Retinal pigment epithelial cell (primary cell): ENCODE data around the gene BOD1L1.

Source experiments
- DNase-seq: peaks from one replicate; pipeline ENCODE4 v3.0.0-alpha.2; 2010; ENCODE audit warnings: low read depth
- H3K4me3 ChIP-seq: 2 replicates; pipeline ENCODE4 v1.5.1; 2011; ENCODE audit warnings: mild to moderate bottlenecking, low read length, control low read depth, moderate library complexity
- TF ChIP-seq, protein P1 (sequence below): conservative IDR thresholded peaks from 2 replicates; pipeline ENCODE4 v1.5.1; 2011; ENCODE audit warnings: low read depth, low read length, control low read depth, inconsistent platforms

The BOD1L1 gene

DNA sequence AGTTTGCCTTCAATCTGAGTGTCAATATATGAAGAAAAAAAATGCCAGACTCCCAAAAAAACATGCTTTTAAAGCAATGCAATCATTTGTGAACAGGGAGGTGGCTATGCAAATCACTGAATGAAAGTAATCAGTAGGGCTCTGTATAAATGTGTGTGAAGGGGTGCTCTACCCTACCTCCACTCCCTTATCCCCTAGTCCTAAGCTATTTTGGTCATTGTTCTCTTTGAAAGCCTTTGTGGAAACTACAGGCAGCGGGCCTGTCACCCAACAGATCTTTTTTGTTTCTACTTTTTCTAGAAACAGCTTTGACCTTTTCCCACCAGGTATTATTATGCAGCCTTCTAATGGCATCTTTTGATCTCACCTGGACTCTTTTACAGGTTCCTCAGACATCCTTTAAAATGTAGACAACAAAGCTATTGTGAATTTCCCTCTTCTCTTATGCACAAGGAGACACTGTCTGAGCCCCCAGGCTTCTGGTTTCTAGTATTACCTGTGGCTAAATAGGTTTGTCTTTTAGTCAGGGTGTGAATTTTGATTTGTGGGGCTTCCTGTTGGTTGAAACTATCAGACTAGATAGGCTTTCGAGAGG lies 9.2 kb downstream of the BOD1L1 start:
- TF ChIP-seq, protein P1, sequence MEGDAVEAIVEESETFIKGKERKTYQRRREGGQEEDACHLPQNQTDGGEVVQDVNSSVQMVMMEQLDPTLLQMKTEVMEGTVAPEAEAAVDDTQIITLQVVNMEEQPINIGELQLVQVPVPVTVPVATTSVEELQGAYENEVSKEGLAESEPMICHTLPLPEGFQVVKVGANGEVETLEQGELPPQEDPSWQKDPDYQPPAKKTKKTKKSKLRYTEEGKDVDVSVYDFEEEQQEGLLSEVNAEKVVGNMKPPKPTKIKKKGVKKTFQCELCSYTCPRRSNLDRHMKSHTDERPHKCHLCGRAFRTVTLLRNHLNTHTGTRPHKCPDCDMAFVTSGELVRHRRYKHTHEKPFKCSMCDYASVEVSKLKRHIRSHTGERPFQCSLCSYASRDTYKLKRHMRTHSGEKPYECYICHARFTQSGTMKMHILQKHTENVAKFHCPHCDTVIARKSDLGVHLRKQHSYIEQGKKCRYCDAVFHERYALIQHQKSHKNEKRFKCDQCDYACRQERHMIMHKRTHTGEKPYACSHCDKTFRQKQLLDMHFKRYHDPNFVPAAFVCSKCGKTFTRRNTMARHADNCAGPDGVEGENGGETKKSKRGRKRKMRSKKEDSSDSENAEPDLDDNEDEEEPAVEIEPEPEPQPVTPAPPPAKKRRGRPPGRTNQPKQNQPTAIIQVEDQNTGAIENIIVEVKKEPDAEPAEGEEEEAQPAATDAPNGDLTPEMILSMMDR, result no peak
- no peak for DNase-seq
- H3K4me3 ChIP-seq, result no peak overlapping the region

GRCh38 chr4:13617801-13618200 lies 9.7 kb downstream of the BOD1L1 start:
- no peak overlapping the region for H3K4me3 ChIP-seq
- TF ChIP-seq, protein P1, result no peak
- DNase-seq, result no peak

DNA sequence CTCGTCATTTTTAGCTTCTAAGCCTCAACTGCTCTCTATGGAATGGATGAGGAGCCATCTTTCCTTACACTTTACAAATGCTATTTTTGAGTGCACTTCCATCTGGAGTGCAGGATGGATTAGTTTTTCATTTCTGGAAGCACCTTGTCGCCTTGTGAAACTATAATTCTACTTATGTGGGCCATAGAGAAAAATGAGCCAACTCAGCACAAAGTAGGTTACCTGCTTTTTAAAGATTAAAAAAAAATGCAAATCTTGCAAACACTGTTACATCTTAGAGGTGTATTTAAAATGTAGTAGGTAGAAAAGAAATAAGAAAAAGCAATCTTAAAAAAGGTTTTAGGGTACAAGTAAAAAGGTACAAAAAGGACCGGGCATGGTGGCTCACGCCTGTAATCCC lies 10.9 kb downstream of the BOD1L1 start:
- no peak overlapping the region for H3K4me3 ChIP-seq
- TF ChIP-seq, protein P1, result no peak
- no peak for DNase-seq

DNA sequence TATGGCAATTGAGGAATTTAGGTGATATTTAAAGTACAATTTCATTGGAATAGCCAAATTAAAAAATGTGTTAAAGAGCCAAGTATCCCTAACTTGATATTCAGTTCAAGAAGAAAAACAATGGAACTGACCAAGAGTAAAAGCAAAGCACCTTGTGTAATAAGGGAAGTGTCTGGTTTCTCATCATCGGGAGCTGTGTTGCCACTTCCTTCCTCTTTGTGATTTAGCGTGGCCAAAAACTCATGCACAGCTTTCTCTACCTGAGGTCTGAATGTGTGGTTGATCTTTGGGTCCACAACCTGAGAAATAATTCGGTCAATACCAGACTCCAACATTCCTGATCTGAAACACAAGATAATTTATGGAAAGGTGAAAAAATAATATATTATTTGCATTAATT lies 12.4 kb downstream of the BOD1L1 start:
- no peak for DNase-seq
- TF ChIP-seq, protein P1, result no peak
- H3K4me3 ChIP-seq, result no peak overlapping the region

DNA sequence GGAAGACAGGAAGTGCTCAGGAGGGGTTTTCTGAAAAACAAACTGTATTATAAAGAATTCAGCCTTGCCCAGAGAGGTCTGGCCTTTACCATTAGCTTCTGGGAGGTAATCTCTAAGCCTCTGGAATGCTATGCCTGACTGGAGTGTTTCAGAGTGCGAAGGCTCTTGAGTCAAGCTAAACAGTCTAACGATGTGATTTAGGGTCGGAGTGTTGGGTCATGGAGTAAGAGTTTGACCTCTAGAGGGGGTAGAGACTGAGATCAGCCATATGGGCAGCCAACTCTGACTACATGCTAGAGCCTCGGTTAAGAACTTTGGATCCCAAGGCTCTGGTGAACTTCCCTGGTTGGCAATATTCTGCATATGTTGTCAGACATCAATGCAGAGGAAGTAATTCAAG lies 15.0 kb downstream of the BOD1L1 start:
- DNase-seq, result no peak
- H3K4me3 ChIP-seq, result no peak overlapping the region
- TF ChIP-seq, protein P1, result no peak

GRCh38 chr4:13611283-13611842 lies 16.2 kb downstream of the BOD1L1 start:
- DNase-seq, result no peak
- TF ChIP-seq, protein P1, result no peak
- H3K4me3 ChIP-seq, result no peak overlapping the region

DNA sequence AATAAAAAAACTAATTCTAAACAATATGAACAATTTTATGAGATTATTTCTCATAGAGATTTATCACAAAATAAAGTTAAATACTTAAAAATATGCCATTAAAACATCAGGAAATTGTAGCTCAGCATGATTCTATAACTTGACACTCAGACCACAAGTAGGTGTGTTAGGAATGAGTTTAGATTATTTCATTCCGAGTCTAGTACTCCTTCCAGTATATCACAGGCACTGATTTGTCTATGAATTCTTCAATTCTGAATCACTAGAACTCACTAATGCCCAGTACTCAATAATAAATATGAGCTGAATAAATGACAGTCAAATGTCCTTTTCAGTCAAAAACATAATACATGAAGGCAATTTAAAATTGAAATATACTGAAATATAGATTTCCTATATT lies 22.2 kb downstream of the BOD1L1 start:
- H3K4me3 ChIP-seq, result no peak overlapping the region
- DNase-seq, result no peak
- TF ChIP-seq, protein P1, result no peak
